ENCODE data around the gene CDC42BPG. TPM values are rescaled to one million over a fixed set of nuclear protein-coding genes. Genes with fewer than 3 reads are reported as not detected.
A peak's percentile ranks its signal among the peaks of the same experiment; 100 is the strongest.

The CDC42BPG gene
- total and polyA plus RNA-seq, 9 of the 15 experiments (the other 6 are each of a cell fraction or from before 2014, with no cell fraction given), result 0.04 to 8.8 (median 2.1) TPM

DNA sequence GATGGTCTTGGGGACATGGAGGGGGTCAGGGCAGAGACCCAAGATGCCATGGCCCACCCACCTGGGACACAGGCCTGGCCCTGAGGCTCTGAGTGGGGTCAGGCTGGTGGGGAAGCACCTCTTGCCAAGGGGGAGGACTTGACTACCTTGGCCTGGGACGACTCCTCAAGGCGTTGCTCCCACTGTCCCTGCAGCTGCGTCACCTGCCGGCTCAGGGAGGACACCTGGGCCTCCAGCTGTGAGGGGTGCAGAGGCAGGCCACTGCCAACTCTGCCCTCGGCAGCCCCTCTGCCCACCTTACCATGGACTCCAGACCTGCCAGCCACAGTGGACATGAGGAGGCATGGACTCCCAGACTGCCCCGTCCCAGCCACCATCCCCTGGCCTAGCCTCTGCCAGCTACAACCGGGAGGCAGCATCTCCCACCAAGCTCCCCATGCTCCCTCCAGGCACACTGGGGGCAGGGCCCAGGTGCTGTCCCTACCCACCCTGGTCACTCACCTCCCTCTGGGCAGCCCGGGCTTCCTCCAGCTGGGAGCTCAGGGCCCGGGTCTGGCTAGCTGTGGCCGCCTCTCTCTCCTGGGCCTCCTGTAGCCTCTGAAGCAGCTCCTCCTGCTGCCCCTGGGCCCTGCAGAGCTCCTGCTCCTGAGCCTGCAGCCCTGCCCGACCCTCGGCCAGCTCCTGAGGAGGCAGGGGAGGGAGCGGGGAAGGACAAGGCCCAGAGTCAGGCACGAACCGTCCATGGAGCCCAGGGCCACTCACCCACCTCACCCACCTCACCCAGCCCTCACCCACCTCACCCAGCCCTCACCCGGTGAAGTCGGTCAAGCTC, 8.6 kb downstream of the CDC42BPG start:
- no peak overlapping the region for H3K27ac ChIP-seq (ENCODE audit: extremely low read depth, low read depth, low read length)

More for the DNA sequence above, 8.6 kb downstream of the CDC42BPG start:
- Histone ChIP-seq H3K4me2 (ENCODE audit: insufficient read depth, low read length) (no peak overlapping the region), H3K36me3 (ENCODE audit: control insufficient read depth, insufficient read depth, low read length) (peaks cover 62% of the 10 kb centered on the region; the same call in 2 of the 3 replicates), H4K20me1 (replicated peaks; ENCODE audit: control insufficient read depth, insufficient read depth, low read length) (no peaks in the 10 kb centered on the region), H3K9ac (ENCODE audit: insufficient read depth in 1 of 2, low read depth in 2 of 2, low read length in 2 of 2) (peak overlapping the region in 1 of 2 experiments; percentile 52; a peak in 2 of 4 replicates), H2AFZ (ENCODE audit: low read depth, low read length) (no peak overlapping the region), H3K79me2 (ENCODE audit: control insufficient read depth, insufficient read depth, low read length) (no peaks in the 10 kb centered on the region), H3K4me3 (no peak overlapping the region), H3K9me3 (replicated peaks; ENCODE audit: control insufficient read depth, insufficient read depth, low read depth, low read length) (no peaks in the 10 kb centered on the region), H3K27me3 (ENCODE audit: control insufficient read depth in 2 of 2, insufficient read depth in 2 of 2, low read length in 2 of 2) (no peaks in the 10 kb centered on the region), H3K4me1 (replicated peaks in 1 of 2; ENCODE audit: control insufficient read depth in 2 of 2, insufficient read depth in 2 of 2, low read length in 2 of 2) (peaks cover 0 to 38% of the 10 kb centered on the region in 2 experiments; a peak in 1 of 5 replicates), H3K9me1 (ENCODE audit: control insufficient read depth, insufficient read depth, low read length) (no peaks in the 10 kb centered on the region)
- ATAC-seq (no peak), DNase-seq (ENCODE audit: extremely low read depth in 1 of 4, low spot score in 3 of 4) (no peak), FAIRE-seq (no peak)
- TF ChIP-seq POLR2G (IDR thresholded peaks at IDR 0.05; ENCODE audit: low read depth, low read length) (peak; percentile 46), RBFOX2 (IDR thresholded peaks at IDR 0.05; ENCODE audit: low read depth, low read length) (0 out of 2 replicates have a peak, but pooled peaks have one; percentile 9), ZBTB11 (CRISPR knock-in tag; IDR thresholded peaks at IDR 0.05) (no peak)
- TF ChIP-seq, protein P1, sequence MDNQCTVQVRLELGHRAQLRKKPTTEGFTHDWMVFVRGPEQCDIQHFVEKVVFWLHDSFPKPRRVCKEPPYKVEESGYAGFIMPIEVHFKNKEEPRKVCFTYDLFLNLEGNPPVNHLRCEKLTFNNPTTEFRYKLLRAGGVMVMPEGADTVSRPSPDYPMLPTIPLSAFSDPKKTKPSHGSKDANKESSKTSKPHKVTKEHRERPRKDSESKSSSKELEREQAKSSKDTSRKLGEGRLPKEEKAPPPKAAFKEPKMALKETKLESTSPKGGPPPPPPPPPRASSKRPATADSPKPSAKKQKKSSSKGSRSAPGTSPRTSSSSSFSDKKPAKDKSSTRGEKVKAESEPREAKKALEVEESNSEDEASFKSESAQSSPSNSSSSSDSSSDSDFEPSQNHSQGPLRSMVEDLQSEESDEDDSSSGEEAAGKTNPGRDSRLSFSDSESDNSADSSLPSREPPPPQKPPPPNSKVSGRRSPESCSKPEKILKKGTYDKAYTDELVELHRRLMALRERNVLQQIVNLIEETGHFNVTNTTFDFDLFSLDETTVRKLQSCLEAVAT (IDR thresholded peaks at IDR 0.05), result no peak
- ChIA-PET POLR2A (interaction anchor here (0.5 to 1.3 kb wide), 3 partner anchors 10 to 42 kb away, joined by 4 to 5 read pairs (median 4); partner anchors contain the start of gene EHD1), CTCF (ENCODE audit: low intra/inter-chr PET ratio) (interaction anchor here (0.6 kb wide), 1 partner anchor 176 kb away, joined by 3 read pairs; no protein-coding TSS in a partner anchor)
- in situ Hi-C loops (cut with MboI), result no loop called here
- intact Hi-C loops (cut with micrococcal nuclease), result no loop called here
- WGBS (ENCODE audit: insufficient coverage, low coverage, missing lambda C conversion rate), result 87% methylated on average over 14 of the region's 17 CpGs
- BruUV-seq (replicated peaks), result no TSS peak

All from K562 (cell line).